Cardiac fibroblast (primary cell): ENCODE data around the gene FBXO45.
"Not testable (repeated sequence)": the region's sequence is repeated elsewhere in the genome, so short reads cannot be mapped to it uniquely, and the experiment has no call there.

Experiments
- DNase-seq, 2 donors: peaks; one replicate each; pipeline versions ENCODE4 v3.0.0 to v3.0.0-alpha.2; 2010; ENCODE audit warnings: low read depth in 2 of 2
- H3K4me3 ChIP-seq, 2 donors: replicated peaks in 1 of 2; 1 replicate in 1 of 2; 2 replicates in 1 of 2; pipeline ENCODE4 v1.5.1; 2011; ENCODE audit warnings: low read depth in 2 of 2, low read length in 2 of 2, mild to moderate bottlenecking in 2 of 2, moderate library complexity in 1 of 2
- TF ChIP-seq, protein P1 (sequence below): IDR thresholded peaks from one replicate; pipeline ENCODE4 v1.5.1; 2011; ENCODE audit warnings: low read depth, mild to moderate bottlenecking, low read length, inconsistent platforms

The FBXO45 gene

DNA sequence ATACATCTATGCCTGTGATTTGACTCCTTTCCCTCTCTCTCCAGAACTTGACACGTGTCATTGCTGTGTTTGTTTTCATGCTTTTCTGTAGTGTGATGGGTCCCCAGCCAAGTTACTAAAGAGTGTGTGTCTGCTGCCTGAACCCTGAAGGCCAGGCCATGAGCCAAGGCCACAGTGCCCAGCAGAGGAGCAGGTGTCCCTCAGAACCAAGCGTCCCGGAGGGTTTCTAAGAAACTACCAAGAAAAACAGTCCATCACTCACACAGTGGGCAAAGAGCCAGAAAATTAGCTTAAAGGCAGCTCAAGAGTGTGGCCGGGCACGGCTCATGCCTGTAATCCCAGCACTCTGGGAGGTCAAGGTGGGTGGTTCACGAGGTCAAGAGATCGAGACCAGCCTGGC, 35.2 kb downstream of the FBXO45 start:
- no peak overlapping the region for H3K4me3 ChIP-seq
- TF ChIP-seq, protein P1, sequence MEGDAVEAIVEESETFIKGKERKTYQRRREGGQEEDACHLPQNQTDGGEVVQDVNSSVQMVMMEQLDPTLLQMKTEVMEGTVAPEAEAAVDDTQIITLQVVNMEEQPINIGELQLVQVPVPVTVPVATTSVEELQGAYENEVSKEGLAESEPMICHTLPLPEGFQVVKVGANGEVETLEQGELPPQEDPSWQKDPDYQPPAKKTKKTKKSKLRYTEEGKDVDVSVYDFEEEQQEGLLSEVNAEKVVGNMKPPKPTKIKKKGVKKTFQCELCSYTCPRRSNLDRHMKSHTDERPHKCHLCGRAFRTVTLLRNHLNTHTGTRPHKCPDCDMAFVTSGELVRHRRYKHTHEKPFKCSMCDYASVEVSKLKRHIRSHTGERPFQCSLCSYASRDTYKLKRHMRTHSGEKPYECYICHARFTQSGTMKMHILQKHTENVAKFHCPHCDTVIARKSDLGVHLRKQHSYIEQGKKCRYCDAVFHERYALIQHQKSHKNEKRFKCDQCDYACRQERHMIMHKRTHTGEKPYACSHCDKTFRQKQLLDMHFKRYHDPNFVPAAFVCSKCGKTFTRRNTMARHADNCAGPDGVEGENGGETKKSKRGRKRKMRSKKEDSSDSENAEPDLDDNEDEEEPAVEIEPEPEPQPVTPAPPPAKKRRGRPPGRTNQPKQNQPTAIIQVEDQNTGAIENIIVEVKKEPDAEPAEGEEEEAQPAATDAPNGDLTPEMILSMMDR = no peak
- no peak for DNase-seq

DNA sequence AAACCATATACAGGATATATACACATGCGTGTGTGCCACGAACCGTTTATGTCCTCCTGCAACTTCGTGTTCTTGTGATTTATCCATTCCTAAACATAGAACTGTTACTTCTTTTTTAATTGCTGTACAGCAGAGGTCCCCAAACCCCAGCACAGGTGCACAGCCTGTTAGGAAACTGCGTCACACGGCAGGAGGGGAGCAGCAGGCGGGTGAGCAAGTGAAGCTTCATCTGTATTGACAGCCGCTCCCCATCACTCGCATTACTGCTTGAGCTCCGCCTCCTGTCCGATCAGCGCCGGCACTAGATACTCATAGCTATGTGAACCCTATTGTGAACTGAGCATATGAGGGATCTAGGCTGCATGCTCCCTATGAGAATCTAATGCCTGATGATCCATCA, 36.1 kb downstream of the FBXO45 start:
- H3K4me3 ChIP-seq = no peak overlapping the region
- DNase-seq = no peak
- TF ChIP-seq, protein P1 = no peak

DNA sequence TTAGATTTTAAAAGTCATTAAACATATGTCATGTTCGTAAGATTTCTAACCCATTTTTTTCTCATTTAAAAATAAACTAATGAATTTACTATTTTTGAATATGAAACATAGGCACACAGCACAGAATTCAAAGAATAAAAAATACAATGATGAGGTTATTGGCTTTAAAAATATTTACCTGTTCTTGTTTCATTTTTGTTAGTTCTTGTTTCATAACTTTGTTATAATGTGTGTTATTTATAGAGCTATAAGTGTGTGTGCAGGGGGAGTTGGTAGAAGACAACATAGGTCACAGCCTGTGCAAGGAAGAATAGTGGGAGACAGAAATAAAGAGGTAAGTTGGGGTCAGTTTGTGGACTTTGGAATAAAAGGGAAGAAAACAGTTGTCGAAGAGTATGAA, 40.2 kb downstream of the FBXO45 start:
- TF ChIP-seq, protein P1 = no peak
- H3K4me3 ChIP-seq = no peak overlapping the region
- no peak for DNase-seq

DNA sequence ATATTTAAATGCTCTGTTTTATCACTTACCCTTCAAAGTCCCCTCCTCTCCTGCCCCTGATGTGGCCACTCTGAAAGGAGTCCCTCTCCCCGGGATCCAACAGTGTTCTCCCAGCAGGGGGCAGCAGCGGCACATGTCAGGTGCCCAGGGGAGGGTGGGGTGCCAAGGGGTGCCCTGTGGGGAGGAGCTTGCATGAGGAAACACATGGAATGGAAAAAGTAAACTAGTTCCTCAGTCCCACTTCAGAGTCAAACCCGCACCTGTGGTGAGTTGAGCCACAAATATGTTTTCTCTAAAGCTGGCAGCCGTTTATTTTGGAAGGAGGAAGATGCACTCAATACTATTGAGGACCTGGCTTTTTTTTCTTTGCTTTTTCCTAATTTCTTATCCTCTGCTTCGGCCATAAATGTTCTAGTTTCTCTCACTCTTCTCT, 40.9 kb downstream of the FBXO45 start:
- peak; percentile 81 to 87 for DNase-seq
- H3K4me3 ChIP-seq = no peak overlapping the region
- TF ChIP-seq, protein P1 = peak; percentile 90

DNA sequence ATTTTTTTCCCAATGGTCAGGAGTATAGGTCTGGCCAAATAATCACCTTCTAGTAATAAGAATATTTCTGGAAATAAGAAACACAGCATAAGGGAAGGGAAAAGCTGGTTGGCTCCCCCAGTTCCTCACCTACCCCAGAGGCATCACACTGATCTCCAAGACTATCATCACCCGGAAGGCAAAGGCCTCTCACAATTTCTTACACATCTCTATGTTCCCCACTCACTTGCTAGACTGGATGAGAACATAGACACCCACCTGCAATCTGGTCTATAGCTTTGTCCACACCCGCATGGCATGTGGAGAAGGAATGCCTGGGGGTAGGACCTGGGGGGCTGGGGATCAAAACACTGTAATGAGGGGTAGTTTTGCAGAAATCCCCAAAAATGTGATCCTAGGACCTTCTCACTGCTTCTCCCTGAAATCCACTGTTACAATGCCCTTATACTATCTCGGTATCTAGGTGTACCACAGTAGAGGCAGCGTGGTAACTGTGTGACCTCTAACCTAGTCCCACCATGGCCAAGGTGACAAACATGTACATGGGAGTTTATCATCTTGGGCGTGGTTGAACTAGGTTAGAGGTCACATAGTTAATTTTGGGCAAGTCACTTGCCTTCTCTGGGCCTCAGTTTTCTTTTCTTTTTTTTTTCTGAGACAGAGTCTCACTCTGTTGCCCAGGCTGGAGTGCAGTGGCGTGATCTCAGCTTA, 41.5 kb downstream of the FBXO45 start:
- H3K4me3 ChIP-seq = no peak overlapping the region
- no peak for DNase-seq
- TF ChIP-seq, protein P1 = no peak

DNA sequence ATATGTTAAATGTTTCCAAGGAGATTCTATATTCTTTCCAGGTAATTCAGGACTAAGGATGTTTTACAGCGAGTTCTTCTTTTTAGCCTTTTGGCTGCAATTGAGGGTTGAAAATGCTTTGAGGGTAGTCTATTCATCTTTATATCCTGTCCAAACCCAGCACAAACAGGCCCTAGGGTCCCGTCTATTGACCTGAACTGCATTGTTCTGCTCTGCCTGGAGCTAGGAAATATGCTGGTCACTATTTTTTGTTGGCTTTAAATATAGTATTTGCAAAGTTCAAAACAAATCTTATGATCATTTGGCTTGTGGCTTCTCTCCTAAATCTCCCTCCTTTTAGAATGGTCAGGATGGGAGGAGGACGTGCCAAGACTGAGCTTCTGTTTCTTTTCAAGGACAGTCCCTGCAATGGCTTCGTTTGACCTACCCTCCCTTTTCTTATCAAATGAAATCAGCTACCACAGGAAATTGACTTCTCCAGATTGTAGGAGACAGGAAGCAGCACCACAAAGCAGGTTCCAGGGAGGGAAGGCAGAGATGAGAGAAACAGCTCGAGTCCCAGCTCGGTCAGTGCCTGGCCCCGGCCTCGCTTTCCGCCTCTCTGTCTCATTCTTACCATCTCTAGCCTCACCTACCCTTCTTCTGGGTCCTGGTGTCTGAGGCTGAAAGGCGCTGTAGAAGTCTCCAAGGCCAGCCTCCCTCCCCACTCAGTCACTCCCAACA, 43.5 kb downstream of the FBXO45 start:
- DNase-seq = peak in 1 of 2 donors; percentile 14
- TF ChIP-seq, protein P1 = no peak
- no peak overlapping the region for H3K4me3 ChIP-seq

DNA sequence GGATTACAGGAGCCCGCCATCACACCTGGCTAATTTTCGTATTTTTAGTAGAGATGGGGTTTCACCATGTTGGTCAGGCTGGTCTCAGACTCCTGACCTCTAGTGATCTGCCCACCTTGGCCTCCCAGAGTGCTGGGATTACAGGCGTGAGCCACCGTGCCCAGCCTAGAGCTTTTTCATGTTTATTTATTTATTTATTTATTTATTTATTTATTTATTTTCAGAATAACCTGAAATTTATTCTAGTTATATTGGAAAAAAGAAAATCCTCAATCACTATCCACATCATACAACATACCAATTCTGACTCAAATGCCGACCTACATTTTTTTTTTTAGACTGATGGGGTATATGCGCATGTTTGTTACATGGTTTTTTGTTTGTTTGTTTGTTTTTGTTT, 46.8 kb downstream of the FBXO45 start:
- not testable (repeated sequence) for DNase-seq, H3K4me3 ChIP-seq
